GM12872 (cell line): ENCODE data around the gene CMIP.

ENCODE experiments used
- TF ChIP-seq, protein P1 (sequence below): IDR thresholded peaks from 3 replicates; pipeline ENCODE4 v1.5.1; 2011; ENCODE audit warnings: low read depth, mild to moderate bottlenecking, low read length, moderate library complexity; ENCODE audit not compliant: insufficient read depth

Gene CMIP

DNA sequence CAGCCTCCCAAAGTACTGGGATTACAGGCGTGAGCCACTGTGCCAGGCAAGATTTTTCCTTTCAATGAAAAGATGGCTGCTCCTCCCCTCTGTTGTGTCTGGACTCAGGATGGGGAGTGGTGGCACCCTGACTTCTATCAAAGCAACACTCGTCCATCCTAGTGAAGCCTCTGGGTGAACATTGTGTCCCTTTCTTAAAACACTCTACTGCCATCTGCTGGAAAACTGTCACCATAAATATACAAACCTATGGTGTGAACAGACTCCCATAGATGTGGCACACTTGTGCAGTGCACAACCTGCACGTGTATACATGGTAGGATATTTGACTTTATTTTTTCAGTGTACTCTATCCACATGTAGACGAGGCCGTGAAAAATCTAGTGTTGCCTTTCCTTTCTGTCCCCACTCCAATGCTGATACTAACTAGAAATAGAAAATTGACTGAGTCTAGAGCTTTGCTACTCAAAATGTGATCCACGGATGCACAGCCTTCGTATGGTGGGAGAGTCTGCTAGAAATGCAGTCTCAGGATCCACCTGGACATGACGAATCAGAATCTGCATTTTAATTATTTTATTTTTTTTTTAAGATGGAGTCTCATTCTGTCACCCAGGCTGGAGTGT is 278.6 kb downstream of the CMIP start:
- TF ChIP-seq, protein P1, sequence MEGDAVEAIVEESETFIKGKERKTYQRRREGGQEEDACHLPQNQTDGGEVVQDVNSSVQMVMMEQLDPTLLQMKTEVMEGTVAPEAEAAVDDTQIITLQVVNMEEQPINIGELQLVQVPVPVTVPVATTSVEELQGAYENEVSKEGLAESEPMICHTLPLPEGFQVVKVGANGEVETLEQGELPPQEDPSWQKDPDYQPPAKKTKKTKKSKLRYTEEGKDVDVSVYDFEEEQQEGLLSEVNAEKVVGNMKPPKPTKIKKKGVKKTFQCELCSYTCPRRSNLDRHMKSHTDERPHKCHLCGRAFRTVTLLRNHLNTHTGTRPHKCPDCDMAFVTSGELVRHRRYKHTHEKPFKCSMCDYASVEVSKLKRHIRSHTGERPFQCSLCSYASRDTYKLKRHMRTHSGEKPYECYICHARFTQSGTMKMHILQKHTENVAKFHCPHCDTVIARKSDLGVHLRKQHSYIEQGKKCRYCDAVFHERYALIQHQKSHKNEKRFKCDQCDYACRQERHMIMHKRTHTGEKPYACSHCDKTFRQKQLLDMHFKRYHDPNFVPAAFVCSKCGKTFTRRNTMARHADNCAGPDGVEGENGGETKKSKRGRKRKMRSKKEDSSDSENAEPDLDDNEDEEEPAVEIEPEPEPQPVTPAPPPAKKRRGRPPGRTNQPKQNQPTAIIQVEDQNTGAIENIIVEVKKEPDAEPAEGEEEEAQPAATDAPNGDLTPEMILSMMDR: peak; percentile 67

DNA sequence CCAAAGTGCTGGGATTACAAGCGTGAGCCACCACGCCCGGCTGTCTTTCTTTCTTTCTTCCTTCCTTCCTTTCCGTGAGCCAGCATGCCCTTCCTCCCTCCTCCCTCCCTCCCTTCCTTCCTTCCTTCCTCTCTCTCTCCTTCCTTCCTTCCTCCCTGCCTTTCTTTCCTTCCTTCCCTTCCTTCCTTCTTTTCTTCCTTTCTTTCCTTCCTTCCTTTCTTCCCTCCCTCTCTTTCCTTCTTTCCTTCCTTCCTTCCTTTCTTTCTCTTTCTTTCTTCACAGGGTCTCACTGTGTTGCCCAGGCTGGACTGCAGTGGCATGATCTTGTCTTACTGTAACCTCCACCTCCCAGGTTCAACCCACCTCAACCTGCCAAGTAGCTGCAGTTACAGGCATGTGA is 283.8 kb downstream of the CMIP start:
- TF ChIP-seq, protein P1: no peak

DNA sequence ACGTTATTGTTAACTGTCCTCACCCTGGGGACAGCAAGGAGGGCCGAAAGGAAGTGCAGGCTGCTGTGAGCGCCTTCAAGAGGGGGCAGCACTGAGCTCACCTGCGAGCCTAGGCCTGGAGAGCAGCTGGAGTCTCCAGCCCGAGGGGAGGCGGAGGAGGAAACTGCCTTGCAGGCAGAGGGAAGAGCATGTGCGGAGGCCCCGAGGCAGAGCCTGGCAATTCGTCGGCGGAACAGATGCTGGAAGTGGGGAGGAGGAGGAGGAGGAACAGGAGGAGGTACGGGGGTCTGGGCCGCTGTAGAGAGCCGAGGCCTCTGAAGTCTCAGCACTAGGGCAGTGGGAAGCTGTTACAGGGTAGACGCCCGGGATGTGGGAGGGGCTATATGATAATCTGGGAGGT is 284.8 kb downstream of the CMIP start:
- TF ChIP-seq, protein P1: peak; percentile 53

DNA sequence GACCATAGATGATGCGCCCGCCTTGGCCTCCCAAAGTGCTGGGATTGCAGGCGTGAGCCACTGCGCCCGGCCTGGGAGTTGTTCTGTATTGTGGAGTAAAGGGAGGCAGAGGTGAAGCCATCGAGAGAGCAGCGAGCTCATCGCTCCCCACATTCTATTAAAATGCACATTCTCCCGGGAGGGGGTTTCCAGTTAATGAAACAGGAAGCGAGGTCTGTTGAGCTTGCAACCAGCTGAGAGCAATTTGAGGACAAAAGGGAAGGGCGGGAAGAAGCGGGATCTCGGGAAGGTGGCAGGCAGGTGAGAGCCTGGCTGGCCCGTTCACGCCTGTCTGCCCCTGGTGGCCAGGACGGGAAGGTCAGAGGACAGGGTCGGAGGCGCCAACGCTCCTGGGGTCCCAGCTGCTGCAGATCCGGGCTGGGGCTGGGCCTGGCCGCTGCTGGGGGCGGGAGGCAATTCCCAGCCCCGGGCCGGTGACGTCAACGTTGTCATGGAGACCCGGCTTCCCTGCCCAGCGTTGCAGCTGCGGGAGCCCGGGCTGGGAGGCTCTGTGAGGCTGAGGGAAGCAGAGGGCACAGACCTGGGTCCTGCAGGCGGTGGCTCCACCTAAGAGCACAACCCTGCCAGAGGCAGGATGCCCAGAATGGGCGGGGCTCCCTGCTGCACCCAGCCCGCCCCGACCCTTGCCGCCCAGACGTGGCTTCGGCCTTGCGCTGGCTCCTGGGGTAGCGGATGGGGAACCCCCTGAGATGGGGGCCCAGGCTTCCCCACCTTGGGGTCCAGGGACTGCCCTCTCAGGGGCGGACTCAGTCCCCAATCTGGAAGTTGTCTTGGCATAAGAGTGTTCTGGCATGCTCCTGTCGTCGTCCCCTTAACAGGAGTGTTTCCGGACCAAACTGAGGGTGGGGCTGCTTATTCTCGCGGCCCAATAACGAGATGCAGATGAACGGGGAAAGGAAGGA is 285.8 kb downstream of the CMIP start:
- TF ChIP-seq, protein P1: peak; percentile 90

DNA sequence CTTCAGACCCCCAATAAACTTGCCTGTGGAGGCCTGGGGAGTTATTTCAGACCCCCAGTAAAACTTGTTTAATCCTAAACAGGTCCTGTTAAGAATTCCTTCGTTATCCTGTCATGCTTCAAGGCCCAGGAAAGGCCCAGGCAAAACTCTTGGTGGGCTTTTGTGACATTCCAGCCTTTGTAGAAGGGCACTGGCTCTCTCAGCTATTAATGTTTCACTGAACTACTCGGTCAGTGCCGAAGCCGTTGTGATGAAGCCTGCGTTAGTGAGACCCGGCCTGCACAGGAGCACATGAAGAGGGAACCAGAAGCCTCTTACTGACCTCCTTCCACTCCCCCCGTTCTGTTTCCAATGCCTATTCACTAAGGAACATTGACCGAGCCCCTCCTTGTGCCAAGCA is 287.0 kb downstream of the CMIP start:
- TF ChIP-seq, protein P1: no peak

DNA sequence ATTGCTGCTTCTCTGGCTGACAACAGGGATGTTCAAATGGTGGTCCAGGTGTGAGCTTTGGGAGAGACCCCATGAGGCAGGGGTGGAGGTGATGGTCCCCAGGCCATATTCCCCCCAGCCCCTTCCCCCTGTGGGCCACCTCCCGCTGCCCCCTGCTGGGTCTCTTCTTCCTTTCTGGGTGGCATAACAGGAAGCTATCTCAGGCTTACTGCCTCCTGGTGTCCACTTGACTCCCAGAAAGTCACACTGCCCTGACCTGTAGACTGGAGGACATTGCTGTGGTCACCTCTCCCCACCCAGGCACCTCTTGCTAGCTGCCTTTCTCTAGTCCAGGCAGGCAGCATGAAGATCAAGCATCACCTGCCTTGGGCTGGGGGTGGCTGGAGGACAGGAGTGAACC is 288.1 kb downstream of the CMIP start:
- TF ChIP-seq, protein P1: no peak

DNA sequence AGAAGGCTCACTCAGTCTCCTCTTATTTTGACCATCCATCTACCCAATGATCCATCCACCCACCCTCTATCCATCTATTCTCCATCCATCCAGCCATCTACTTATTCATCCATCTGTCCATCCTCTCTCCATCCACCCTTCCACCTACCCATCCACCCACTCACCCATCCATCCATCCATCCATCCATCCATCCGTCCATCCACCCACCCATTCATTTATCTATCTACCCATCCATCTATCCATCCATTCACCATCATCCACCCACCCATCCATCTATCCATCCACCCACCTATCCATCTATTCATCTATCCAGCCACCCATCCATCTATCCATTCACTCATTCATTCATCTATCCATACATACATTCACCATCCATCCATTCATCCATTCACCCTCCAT is 288.7 kb downstream of the CMIP start:
- TF ChIP-seq, protein P1: no peak
